CD4-positive, alpha-beta T cell treated with Interleukin-21 for 1 hour (primary cell): Measurements from ENCODE around the gene DNAH9.

Experiments
- DNase-seq: peaks from one replicate; pipeline ENCODE4 v3.0.0-alpha.2; 2020

The DNAH9 gene

GRCh38 chr17:11780621-11781020, 182.4 kb downstream of the DNAH9 start:
- DNase-seq = no peak

- no peak for DNase-seq
Measured at GRCh38 chr17:11786711-11787438, 188.6 kb downstream of the DNAH9 start.

- DNase-seq = no peak
Measured at GRCh38 chr17:11795906-11796305, 197.6 kb downstream of the DNAH9 start.

GRCh38 chr17:11797803-11798202, 199.5 kb downstream of the DNAH9 start:
- no peak for DNase-seq

GRCh38 chr17:11803231-11803969, 205.1 kb downstream of the DNAH9 start:
- no peak for DNase-seq

GRCh38 chr17:11805138-11805537, 206.9 kb downstream of the DNAH9 start:
- DNase-seq = no peak

- no peak for DNase-seq
Measured at GRCh38 chr17:11805952-11806351, 207.7 kb downstream of the DNAH9 start.

GRCh38 chr17:11807606-11808005, 209.3 kb downstream of the DNAH9 start:
- DNase-seq = no peak

GRCh38 chr17:11813278-11813677, 215.0 kb downstream of the DNAH9 start:
- no peak for DNase-seq

GRCh38 chr17:11813871-11814270, 215.6 kb downstream of the DNAH9 start:
- no peak for DNase-seq

GRCh38 chr17:11814655-11815262, 216.5 kb downstream of the DNAH9 start:
- DNase-seq = no peak

GRCh38 chr17:11816409-11816808, 218.1 kb downstream of the DNAH9 start:
- no peak for DNase-seq

- DNase-seq = no peak
Measured at GRCh38 chr17:11823862-11824261, 225.6 kb downstream of the DNAH9 start.

GRCh38 chr17:11825572-11826209, 227.4 kb downstream of the DNAH9 start:
- DNase-seq = no peak

GRCh38 chr17:11832401-11833137, 234.3 kb downstream of the DNAH9 start:
- no peak for DNase-seq

- no peak for DNase-seq
Measured at GRCh38 chr17:11836508-11836907, 238.2 kb downstream of the DNAH9 start.

- DNase-seq = no peak
Measured at GRCh38 chr17:11840052-11840451, 241.8 kb downstream of the DNAH9 start.

GRCh38 chr17:11840831-11841230, 242.6 kb downstream of the DNAH9 start:
- DNase-seq = no peak

GRCh38 chr17:11848330-11848729, 250.1 kb downstream of the DNAH9 start:
- no peak for DNase-seq

- DNase-seq = no peak
Measured at GRCh38 chr17:11852231-11852630, 254.0 kb downstream of the DNAH9 start.

GRCh38 chr17:11852912-11853311, 254.6 kb downstream of the DNAH9 start:
- DNase-seq = no peak

- DNase-seq = no peak
Measured at GRCh38 chr17:11853321-11854151, 255.3 kb downstream of the DNAH9 start.
